SW 1271 (cell line): ENCODE data around the gene CCDC12.
A peak's percentile ranks its signal among the peaks of the same experiment; 100 is the strongest.

Experiments
- DNase-seq, 2 experiments: peaks; one replicate each; lab custom pipeline; 2025; lab: John Stamatoyannopoulos, UW

Gene CCDC12

DNA sequence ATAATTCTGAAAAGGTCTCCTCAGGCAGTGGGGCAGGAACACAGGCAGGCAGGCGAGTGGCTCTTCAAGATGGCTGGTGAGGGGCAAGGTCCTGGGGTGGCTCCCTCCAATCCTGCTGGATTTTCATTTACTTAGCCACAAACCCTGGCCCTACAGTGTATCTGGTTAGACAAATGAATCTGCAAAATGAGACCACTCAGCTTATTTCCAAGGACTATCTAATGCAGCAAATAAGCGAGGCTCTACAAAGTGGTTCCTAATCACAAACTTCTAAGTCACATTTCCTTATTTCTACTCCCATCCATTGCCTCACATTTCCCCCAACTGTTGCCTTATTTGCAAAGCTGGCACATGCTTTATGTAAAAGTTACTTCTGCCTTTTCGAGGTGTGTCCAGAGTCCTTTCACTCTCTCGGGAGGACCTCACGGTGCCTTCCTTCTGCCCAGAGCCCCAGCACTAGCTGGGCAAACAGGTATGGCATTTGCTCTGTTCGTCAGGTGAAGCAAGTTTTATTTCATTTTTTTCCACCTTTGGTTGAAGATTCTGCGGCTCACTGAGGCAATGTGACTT lies 40.5 kb downstream of the CCDC12 start:
- no peak for DNase-seq

DNA sequence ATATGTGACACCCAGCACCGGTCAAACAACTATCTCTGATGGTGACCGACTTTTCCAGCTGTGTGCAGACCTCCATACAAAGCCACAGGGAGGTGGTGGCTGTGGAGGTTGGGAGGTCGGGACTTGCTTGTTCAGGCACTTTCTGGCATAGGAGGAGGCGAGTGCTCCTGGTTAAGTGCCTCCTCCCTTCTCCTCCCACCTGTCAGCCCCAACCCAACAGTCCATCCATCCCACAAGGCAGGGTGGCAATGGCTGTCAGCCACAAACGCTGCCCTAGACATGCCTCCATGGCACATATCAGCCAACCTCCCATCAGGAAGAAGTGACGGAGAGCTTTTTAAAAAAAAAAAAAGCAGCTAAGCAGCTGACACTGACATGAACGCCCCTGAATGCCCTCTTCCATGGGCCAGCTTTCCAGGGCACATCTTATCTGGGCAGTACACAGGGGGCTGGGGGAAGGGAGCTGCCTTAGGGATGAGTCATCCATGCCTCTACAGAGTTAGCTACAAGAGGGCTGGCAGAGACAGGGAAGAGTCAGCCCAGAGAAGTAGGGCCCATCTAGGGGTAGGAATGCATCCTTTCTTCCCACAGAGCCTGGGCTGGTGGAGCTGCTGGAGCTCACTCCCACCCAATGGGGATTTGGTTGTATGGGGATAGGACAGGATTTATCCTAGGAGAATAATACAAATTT lies 41.2 kb downstream of the CCDC12 start:
- DNase-seq = peak; percentile 70 to 85

DNA sequence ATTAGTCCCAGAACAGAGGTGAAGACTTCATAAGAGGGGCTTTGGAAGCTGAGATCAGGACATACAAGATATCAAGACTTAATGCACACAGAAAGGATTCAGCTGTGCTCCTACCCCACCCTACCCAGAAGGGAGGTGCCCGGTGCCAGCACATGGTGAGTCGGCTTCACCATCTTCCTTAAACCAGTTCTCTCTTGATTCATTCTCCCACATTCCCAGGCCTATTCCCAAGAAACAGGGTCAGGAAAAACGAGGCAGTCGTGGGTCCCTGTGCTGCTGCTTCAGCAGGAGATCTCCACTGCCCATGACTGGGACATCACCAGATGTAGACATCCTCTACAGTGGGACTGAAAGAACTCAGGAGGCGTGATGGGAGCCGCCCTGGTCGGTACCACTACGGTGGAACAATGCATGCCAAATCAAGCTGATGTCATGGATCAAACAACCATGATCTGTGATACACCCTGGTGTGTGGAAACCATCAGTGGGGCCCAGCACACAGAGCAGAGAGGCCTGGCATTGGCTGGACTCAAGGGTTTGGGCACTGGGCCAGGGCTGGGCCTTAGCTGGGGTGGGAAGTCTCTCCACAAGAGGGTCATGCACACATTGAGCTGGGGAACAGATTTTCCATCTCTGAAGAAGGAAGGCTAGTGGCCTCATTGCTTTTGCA lies 41.9 kb downstream of the CCDC12 start:
- DNase-seq = no peak

DNA sequence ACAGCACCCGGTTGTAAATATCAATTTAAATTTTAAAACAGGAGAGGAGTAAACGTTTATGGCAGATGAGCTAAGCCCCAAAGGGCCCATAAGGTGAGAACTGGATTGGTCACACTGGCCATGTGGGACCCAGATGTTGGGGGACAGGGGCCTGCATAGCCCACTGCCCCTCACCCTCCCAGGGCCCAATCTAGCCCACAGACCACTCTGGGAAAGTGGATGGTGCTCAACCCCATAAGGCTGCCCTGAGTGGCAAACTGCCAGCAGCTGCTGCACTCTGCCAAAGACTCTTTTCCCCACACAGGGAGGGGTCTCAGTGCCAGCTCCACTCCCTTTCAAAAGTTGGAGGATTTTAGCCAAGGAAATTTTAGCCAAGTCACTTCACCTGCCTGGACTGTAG lies 42.5 kb downstream of the CCDC12 start:
- no peak for DNase-seq

DNA sequence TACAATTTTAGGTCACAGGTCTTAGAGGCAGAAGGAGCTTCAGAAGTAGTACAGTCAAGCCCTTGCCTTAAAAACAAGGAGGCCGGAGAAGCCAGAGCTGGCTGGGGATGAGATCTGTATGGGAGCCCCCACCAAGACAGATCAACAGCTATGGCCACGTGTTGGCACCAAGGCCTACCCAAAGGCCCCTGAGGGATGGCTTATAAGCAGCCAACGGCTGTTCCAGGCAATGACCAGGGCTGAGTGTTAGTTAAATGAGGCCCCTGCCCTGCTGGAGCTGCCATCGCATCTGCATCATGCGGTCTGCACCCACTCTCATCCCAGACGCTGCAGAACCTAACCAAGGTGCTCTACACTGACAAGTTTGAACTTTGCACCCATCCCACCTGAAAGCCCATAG lies 43.3 kb downstream of the CCDC12 start:
- no peak for DNase-seq

DNA sequence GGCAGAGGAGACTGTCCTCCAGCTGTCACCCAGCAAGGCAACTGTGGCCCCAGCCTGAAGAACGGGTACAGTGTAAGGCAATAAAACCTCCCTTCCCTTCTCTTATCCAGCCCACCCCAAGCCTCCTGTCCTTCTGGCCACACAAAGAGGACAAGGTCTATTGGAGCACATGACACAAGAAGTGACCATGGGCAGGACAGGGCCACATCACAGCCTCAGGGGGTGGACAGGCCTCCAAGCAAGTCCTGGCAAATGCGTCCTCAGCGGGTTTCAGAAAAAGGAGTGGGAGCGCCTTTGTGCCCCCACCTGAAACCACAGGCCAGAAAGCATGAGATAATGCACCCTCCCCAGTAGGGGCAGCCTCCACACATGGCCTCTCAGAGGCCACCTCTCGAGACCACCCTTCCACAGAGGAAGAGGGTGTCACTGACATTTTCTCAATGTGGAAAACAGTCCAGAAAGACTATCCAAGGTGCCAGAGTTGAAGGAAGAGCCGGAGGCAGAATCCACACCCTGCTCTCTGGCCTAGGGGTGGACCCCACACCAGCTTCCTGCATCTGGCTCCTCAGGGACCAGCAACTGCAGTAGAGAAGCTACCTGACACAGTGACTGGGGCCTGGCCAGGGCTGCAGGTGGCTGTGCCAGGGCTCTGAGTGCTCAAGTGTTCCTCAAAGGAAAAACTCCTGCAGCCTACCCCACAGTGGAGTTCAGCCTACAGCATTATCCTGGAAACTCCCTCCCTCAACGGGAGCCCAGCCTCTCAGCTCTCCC lies 43.9 kb downstream of the CCDC12 start:
- DNase-seq = no peak

DNA sequence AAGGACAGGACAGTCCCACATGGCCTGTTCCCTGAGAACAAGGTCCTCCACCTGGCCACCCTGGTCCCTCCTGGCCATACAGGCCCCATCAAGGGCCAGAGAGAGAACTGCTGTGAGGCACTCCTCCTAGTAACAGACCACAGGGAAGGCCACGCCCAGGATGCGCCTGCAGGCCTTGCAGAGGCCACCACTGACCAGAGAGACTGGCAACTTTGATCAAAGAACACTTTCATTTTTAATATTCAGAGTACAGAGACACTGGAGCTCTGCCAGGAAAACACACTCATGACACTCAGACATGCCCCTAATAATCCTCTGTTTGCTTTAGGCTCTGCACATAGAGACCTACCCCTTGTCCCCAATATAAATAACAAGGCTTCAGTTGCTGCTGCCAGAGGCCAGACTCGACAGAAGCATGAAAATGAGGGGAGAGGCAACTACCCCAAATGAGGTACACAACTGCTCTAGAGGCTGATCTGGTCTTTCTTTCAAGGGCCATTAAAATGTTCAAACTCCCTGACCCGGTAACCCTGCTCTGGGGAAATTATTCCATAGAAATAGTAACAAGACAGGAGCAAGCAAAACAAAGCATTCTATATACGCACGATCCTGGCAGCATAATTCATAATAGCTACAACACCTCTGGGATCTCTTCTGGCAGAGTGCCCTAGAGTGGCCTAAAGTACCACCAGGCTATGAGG lies 44.8 kb downstream of the CCDC12 start:
- DNase-seq = no peak

DNA sequence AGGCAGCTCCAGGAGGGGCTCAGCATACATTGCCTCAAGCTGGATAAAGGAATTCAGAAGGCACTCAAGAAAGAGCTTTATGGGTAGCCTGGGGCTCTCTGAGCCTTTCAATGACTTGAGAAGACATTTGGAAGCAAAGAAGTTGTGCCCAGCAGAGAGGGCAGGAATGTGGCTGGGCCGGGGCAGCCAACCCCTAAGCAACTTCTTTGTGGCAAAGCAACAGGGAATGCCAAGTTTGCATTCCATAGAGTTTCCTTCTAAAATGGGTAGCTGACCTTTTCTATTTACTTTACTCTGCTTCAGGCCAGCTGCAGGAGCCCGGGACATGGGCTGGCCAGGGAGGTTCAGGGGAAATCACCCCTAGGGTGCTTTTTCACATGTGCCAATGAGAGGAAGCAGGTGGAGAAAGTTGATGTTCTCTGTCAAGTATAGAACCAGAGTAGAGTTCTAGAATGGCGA lies 45.6 kb downstream of the CCDC12 start:
- no peak for DNase-seq

DNA sequence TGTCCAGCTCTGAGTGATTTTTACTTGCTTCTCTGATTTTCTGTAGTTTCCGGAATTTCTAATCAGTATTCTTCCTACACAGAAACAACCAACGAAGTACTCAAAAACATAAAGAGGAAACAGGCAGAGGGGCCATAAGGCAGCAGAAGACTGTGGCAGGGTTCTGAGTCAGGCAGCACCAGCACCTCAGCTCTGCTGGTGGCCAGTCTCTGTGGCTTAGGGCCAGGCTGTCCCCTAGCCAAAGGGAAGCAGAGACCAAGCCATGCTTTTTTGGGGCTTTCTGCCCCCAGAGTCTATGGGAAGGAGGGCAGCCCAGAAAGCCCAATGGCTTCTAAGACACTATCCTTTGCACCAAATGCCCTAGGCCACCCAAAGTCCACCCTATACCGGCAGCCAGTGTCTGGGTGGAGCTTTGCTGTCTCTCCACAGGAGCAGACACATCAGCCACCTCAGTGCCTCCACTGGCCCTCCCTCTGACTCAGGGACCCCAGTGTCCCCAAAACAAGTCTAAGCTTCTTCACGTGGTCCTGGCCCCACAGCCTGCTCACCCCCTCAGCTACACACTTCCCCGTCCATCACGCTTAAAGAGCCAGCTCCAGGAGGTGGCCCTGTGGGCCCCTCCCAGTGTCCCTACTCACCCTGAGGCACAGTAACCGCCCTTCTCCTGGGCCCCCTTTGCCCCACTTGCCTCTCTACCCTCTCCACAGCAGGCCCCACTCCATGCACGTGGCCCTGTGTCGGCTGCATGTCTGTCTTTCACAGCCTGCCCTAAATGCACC lies 46.2 kb downstream of the CCDC12 start:
- DNase-seq = no peak

DNA sequence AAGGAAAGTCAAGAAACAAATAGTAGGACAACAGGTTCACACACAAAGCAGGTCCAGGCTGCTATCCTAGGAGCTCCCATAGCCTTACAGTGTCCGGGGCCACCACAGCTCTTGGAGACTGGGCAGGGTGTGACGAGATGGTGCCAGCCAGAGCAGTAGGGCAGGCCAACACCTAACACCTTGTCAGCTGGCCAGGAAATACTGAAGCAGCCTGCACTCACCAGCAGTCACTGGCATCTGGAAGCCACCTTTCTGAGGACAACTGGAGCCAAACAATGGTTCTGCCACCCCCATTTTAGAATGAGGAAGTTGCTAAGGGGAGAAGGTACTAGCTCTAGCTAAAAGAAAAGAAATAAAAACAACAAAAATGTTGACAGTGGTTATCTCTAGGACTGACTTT lies 47.2 kb downstream of the CCDC12 start:
- DNase-seq = no peak

DNA sequence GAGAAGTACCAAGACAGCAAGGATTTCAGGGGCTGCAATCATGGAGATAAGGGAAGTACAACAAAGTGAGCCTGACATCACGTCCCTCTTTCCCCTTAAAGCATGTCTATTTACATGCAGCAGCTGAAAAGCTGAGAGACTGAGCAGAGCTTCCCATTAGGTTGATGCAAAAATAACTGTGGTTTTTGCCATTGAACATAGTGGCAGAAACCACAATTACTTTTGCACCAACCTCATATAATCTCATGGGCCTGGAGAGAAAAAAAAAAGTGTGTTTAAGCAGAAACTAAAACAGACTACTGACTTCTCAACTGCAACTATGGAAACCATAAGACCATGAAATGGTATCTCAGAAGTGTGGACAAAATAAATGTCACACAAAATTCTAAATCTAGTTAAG lies 48.3 kb downstream of the CCDC12 start:
- no peak for DNase-seq

DNA sequence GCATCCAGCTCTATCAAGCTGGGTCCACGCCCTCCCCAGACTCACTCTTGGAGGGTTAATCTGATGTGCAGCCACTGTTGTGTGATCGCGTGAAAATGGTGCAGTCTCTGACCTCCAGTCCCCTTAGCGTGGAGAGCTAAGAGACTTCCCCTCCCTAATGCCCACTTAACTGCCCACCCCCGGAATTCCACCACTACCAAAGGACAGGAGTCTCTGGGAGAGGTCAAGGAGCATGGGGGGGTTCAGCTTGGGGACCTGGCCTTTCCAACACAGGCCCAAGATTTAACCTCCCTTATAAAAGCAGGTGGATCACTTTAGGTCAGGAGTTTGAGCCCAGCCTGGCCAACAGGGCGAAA lies 48.8 kb downstream of the CCDC12 start:
- no peak for DNase-seq

DNA sequence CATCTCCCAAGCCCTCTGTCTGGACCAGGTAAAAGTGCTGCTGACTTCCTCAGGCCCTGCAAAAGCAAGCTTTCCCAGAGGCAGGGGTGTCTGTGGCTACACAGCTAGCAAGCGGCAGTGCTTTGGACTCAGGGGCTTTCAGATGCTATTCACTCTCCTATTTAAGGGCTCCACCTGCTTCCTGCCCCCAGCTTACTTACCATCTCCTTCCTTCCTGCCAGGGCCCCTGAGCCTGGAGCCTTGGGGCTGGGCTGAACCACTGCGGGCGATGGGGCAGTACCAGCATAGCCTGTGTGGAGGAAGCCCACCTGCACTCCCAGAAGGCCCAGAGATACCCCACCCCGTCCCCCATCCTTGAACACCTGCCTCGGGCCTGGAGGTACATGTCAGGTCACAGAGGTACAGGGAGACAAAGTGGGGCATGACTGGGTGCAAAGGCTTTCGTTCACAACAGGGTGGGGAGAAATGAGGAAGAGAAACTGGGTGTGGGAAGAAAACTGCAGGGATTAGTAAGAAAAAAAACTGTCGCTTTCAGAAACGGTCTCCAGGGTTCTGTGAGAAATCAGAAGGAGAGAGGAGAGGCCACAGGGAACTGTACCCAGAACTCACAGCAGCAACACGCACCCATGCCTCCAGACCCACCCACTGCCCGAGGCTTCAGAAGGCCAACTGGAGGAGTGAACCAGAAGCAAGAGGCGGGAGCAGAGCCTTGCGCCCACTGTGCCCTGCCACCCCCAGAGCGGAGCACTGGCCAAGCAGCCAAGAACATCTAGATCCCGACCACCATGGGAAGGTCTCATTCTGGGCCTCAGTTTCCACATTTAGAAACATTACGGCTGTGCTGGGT lies 49.5 kb downstream of the CCDC12 start:
- DNase-seq = no peak

DNA sequence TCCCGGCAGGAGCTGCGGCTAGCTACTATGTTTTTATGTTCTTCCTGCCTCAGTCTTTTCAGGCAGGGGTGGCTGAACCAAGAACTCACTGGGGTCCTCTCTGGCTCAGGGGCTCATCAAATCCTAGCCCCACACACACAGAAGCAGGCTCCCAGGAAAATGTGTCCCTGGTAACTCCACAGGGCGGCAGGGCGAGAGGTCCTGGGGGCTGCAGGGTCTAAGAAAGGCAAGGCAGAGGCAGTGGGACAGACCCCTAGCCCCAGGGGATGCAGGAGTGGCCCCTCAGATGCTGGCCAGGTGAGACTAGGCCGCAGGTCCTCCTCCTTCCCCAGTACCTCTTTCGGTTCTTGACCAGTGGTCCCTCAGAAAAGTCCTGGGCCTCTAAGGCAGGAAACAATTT lies 50.1 kb downstream of the CCDC12 start:
- no peak for DNase-seq

DNA sequence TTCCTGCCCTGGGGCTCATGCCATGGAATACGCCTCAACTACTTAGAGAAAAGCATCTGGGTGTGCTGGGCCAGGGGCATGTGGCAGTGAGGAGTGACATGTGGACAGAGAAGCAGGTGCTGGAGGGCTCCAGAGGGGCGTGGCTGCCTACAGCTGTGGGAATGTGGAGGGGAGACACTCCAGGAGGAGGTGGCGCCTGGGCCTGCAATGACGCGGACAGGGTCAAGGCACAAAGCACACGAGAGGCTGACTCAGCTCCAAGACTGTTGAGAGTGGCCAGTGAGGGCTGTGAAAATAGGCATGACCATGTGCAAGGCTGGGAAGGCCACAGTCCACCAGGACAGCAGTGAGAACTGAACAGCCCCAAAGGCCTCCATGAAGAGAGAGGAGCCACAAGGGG lies 50.5 kb downstream of the CCDC12 start:
- no peak for DNase-seq

DNA sequence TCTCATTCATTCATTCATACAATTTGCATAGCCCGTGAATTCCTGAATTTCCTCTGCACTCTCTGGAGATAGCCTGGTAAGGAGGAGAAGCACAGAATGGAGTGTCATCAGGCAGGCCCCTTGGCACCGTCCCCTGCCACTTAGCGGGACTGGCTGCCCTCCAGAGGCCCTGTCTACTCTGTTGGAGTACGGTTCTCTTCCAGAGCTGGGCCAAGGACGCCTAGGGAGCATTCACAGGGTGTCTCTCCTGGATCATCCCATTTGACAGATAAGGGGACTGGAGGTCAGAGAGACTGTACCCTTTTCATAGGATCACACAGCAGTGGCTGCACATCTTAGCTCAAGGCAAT lies 51.0 kb downstream of the CCDC12 start:
- DNase-seq = no peak

DNA sequence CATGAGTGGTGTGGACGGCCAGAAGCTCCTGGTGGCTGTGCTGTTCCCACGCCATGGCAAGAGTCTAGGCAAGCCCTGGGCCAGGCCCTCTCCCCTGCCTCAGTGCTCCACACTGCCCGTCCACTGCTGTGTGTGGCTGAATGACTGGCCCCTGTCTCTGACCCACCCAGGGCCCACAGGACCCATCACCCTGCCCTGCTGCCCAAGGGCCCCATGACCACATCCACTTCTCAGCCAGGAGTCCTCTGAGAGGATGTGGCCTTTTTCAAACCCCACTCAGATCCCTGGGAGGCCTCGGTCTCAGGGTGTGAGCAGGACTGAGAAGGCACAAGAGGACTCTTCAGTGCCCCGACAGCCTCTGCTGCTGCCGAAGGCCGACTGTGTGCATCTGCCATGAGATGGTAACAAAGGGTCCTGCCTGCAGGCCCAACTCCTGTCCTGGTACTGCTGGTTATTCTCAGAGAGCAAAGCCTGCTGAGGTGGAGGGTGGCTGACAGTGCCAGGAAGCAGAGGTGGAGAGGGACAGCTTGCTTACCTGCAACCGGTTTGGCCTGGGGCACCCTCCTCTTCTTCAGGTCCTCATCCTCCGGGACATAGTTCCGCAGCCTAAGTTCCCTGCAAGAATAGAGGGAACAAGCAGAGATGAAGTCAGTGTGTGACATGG lies 51.5 kb downstream of the CCDC12 start:
- no peak for DNase-seq

DNA sequence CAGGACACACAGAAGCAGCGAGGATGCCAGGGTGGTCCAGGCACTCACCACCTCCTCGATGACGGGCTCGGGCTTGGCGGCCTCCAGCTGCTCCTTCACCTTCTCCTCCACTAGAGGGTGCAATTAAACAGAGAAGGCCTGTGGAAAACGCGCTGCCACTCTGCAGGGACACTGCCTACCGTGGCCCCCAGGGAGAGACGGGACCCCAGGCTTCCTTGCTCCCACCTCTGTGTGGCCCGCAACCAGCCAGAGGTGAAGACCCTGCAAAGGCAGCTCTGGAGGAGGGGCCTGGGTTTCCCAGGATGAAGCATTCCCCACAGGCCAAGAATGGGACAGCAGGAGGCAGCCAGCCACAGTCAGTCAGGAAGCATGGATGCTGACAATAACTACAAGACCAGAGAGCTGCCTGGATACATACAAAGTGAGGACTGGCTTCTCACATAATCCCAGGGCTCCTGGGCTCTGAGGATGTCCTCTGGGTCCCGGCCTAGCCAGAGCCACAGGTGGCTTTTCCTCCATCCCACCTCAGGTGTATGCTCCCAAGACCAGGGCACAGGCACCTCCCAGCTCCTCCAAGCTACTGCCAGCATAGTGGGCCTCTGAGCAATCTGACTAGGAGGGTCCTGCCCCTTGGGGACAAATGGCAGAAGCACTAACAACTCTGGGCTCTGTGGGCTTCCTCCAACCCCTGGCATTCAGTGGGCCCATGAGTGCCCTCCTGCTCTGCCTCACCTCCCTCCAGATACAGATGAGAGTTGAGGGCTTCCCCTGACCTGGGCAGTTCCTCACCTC lies 52.8 kb downstream of the CCDC12 start:
- no peak for DNase-seq

DNA sequence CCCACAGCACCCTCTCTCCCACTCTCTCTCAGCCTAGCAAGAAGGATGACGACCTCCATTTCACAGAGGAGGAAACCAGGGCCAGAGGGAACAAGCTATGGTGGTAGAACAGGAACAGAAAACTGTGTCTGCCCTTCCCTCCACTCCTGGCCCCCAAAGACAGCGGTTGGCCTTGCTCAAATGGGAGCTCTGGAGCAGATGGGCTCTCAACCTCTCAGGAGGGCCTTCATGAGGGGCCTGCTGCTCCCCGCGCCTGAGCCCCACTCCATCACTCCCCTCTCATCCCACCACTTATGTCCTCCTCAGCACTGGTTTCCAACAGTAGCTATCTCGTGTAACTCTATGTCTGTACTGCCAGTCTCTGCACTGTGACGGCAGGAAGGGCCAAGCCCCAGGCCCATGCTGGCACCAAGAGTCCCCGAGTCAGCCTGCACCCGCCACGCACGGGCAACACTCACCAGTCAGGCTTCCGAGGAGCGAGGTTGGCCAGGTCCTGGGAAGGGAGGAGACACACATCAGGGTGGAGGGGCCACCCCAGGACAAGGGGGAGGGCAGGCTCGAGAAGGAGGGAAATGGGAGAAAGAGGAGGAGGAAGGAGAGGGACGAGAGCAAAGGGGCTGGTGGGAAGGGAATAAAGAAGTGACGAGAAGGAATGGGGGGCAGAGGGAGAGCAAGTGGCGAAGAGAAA lies 53.5 kb downstream of the CCDC12 start:
- no peak for DNase-seq
